ENCODE results near the gene GABPB2. TPM values are rescaled to one million over a fixed set of nuclear protein-coding genes. Genes with fewer than 3 reads are reported as not detected.

Gene GABPB2
- polyA plus RNA-seq, 2 donors, result 4.2 to 6.3 TPM

- H3K4me1 ChIP-seq (ENCODE audit: control insufficient read depth in 2 of 2, insufficient read depth in 2 of 2, low read length in 1 of 2), result no peaks in the 10 kb centered on the region
- no peak overlapping the region for H3K4me3 ChIP-seq (ENCODE audit: low read depth in 1 of 2, low read length in 2 of 2)
- no peaks in the 10 kb centered on the region for H3K9me3 ChIP-seq (ENCODE audit: control insufficient read depth in 2 of 2, insufficient read depth in 1 of 2, low read depth in 1 of 2, low read length in 1 of 2)
- H3K27me3 ChIP-seq (ENCODE audit: control insufficient read depth in 1 of 2, insufficient read depth in 2 of 2, low read length in 2 of 2), result no peaks in the 10 kb centered on the region
- H3K36me3 ChIP-seq (ENCODE audit: control insufficient read depth in 2 of 2, insufficient read depth in 2 of 2, low read length in 1 of 2), result no peaks in the 10 kb centered on the region
- WGBS, 2 donors, result 83 to 86% methylated on average over 6 of the region's 6 CpGs
- H3K27ac ChIP-seq (ENCODE audit: low read depth in 2 of 2, low read length in 1 of 2), result no peak overlapping the region
Measured at GRCh38 chr1:151128800-151129199, 58.2 kb downstream of the GABPB2 start.

- H3K27ac ChIP-seq (ENCODE audit: low read depth in 2 of 2, low read length in 1 of 2), result peak overlapping the region; percentile 2 to 81
- WGBS, 2 donors, result 6 to 9% methylated on average over 45 of the region's 45 CpGs
- no peaks in the 10 kb centered on the region for H3K27me3 ChIP-seq (ENCODE audit: control insufficient read depth in 1 of 2, insufficient read depth in 2 of 2, low read length in 2 of 2)
- peak overlapping the region; percentile 41 to 44 for H3K4me3 ChIP-seq (ENCODE audit: low read depth in 1 of 2, low read length in 2 of 2)
- no peaks in the 10 kb centered on the region for H3K9me3 ChIP-seq (ENCODE audit: control insufficient read depth in 2 of 2, insufficient read depth in 1 of 2, low read depth in 1 of 2, low read length in 1 of 2)
- no peaks in the 10 kb centered on the region for H3K4me1 ChIP-seq (ENCODE audit: control insufficient read depth in 2 of 2, insufficient read depth in 2 of 2, low read length in 1 of 2)
- H3K36me3 ChIP-seq (ENCODE audit: control insufficient read depth in 2 of 2, insufficient read depth in 2 of 2, low read length in 1 of 2), result no peaks in the 10 kb centered on the region
Measured at GRCh38 chr1:151130987-151131586, 60.5 kb downstream of the GABPB2 start.

GRCh38 chr1:151131701-151132334 is 61.3 kb downstream of the GABPB2 start:
- Histone ChIP-seq H3K4me1 (ENCODE audit: control insufficient read depth in 2 of 2, insufficient read depth in 2 of 2, low read length in 1 of 2) (no peaks in the 10 kb centered on the region), H3K36me3 (ENCODE audit: control insufficient read depth in 2 of 2, insufficient read depth in 2 of 2, low read length in 1 of 2) (no peaks in the 10 kb centered on the region), H3K27ac (ENCODE audit: low read depth in 2 of 2, low read length in 1 of 2) (peak overlapping the region in 1 of 2 donors; percentile 2), H3K9me3 (ENCODE audit: control insufficient read depth in 2 of 2, insufficient read depth in 1 of 2, low read depth in 1 of 2, low read length in 1 of 2) (no peaks in the 10 kb centered on the region), H3K4me3 (ENCODE audit: low read depth in 1 of 2, low read length in 2 of 2) (peak overlapping the region; percentile 41 to 44), H3K27me3 (ENCODE audit: control insufficient read depth in 1 of 2, insufficient read depth in 2 of 2, low read length in 2 of 2) (no peaks in the 10 kb centered on the region)
- WGBS, 2 donors, result 24 to 35% methylated on average over 39 of the region's 39 CpGs

- 53 to 57% methylated on average over 50 to 74 of the region's 74 CpGs for WGBS, 2 donors
- H3K4me1 ChIP-seq (ENCODE audit: control insufficient read depth in 2 of 2, insufficient read depth in 2 of 2, low read length in 1 of 2), result no peaks in the 10 kb centered on the region
- peak overlapping the region in 1 of 2 donors; percentile 44 for H3K4me3 ChIP-seq (ENCODE audit: low read depth in 1 of 2, low read length in 2 of 2)
- H3K27ac ChIP-seq (ENCODE audit: low read depth in 2 of 2, low read length in 1 of 2), result no peak overlapping the region
- H3K9me3 ChIP-seq (ENCODE audit: control insufficient read depth in 2 of 2, insufficient read depth in 1 of 2, low read depth in 1 of 2, low read length in 1 of 2), result no peaks in the 10 kb centered on the region
- H3K36me3 ChIP-seq (ENCODE audit: control insufficient read depth in 2 of 2, insufficient read depth in 2 of 2, low read length in 1 of 2), result no peaks in the 10 kb centered on the region
- no peaks in the 10 kb centered on the region for H3K27me3 ChIP-seq (ENCODE audit: control insufficient read depth in 1 of 2, insufficient read depth in 2 of 2, low read length in 2 of 2)
Measured at GRCh38 chr1:151132335-151133017, 61.9 kb downstream of the GABPB2 start.

GRCh38 chr1:151133018-151133806 is 62.7 kb downstream of the GABPB2 start:
- Histone ChIP-seq H3K9me3 (ENCODE audit: control insufficient read depth in 2 of 2, insufficient read depth in 1 of 2, low read depth in 1 of 2, low read length in 1 of 2) (no peaks in the 10 kb centered on the region), H3K4me3 (ENCODE audit: low read depth in 1 of 2, low read length in 2 of 2) (peak overlapping the region in 1 of 2 donors; percentile 44), H3K27ac (ENCODE audit: low read depth in 2 of 2, low read length in 1 of 2) (no peak overlapping the region), H3K36me3 (ENCODE audit: control insufficient read depth in 2 of 2, insufficient read depth in 2 of 2, low read length in 1 of 2) (no peaks in the 10 kb centered on the region), H3K4me1 (ENCODE audit: control insufficient read depth in 2 of 2, insufficient read depth in 2 of 2, low read length in 1 of 2) (no peaks in the 10 kb centered on the region), H3K27me3 (ENCODE audit: control insufficient read depth in 1 of 2, insufficient read depth in 2 of 2, low read length in 2 of 2) (no peaks in the 10 kb centered on the region)
- WGBS, 2 donors, result 71 to 77% methylated on average over 56 to 65 of the region's 65 CpGs

- no peaks in the 10 kb centered on the region for H3K36me3 ChIP-seq (ENCODE audit: control insufficient read depth in 2 of 2, insufficient read depth in 2 of 2, low read length in 1 of 2)
- 80% methylated on average over 3 of the region's 3 CpGs for WGBS, 2 donors
Measured at GRCh38 chr1:151134396-151134795, 63.8 kb downstream of the GABPB2 start.

GRCh38 chr1:151134991-151135390 is 64.4 kb downstream of the GABPB2 start:
- Histone ChIP-seq H3K27me3 (ENCODE audit: control insufficient read depth in 1 of 2, insufficient read depth in 2 of 2, low read length in 2 of 2) (no peaks in the 10 kb centered on the region), H3K4me1 (ENCODE audit: control insufficient read depth in 2 of 2, insufficient read depth in 2 of 2, low read length in 1 of 2) (no peaks in the 10 kb centered on the region), H3K9me3 (ENCODE audit: control insufficient read depth in 2 of 2, insufficient read depth in 1 of 2, low read depth in 1 of 2, low read length in 1 of 2) (no peaks in the 10 kb centered on the region), H3K36me3 (ENCODE audit: control insufficient read depth in 2 of 2, insufficient read depth in 2 of 2, low read length in 1 of 2) (peaks cover 0 to 1% of the 10 kb centered on the region in 2 donors), H3K27ac (ENCODE audit: low read depth in 2 of 2, low read length in 1 of 2) (no peak overlapping the region), H3K4me3 (ENCODE audit: low read depth in 1 of 2, low read length in 2 of 2) (no peak overlapping the region)
- 94 to 95% methylated on average over 7 of the region's 7 CpGs for WGBS, 2 donors

More at GRCh38 chr1:151134396-151134795, 63.8 kb downstream of the GABPB2 start:
- no peaks in the 10 kb centered on the region for H3K4me1 ChIP-seq (ENCODE audit: control insufficient read depth in 2 of 2, insufficient read depth in 2 of 2, low read length in 1 of 2)
- H3K27me3 ChIP-seq (ENCODE audit: control insufficient read depth in 1 of 2, insufficient read depth in 2 of 2, low read length in 2 of 2), result no peaks in the 10 kb centered on the region
- no peak overlapping the region for H3K27ac ChIP-seq (ENCODE audit: low read depth in 2 of 2, low read length in 1 of 2)
- no peaks in the 10 kb centered on the region for H3K9me3 ChIP-seq (ENCODE audit: control insufficient read depth in 2 of 2, insufficient read depth in 1 of 2, low read depth in 1 of 2, low read length in 1 of 2)
- no peak overlapping the region for H3K4me3 ChIP-seq (ENCODE audit: low read depth in 1 of 2, low read length in 2 of 2)

- H3K27ac ChIP-seq (ENCODE audit: low read depth in 2 of 2, low read length in 1 of 2), result no peak overlapping the region
- no peaks in the 10 kb centered on the region for H3K4me1 ChIP-seq (ENCODE audit: control insufficient read depth in 2 of 2, insufficient read depth in 2 of 2, low read length in 1 of 2)
- 87 to 91% methylated on average over 12 of the region's 12 CpGs for WGBS, 2 donors
- no peaks in the 10 kb centered on the region for H3K9me3 ChIP-seq (ENCODE audit: control insufficient read depth in 2 of 2, insufficient read depth in 1 of 2, low read depth in 1 of 2, low read length in 1 of 2)
- H3K27me3 ChIP-seq (ENCODE audit: control insufficient read depth in 1 of 2, insufficient read depth in 2 of 2, low read length in 2 of 2), result no peaks in the 10 kb centered on the region
- peaks cover 0 to 1% of the 10 kb centered on the region in 2 donors for H3K36me3 ChIP-seq (ENCODE audit: control insufficient read depth in 2 of 2, insufficient read depth in 2 of 2, low read length in 1 of 2)
- no peak overlapping the region for H3K4me3 ChIP-seq (ENCODE audit: low read depth in 1 of 2, low read length in 2 of 2)
Measured at GRCh38 chr1:151135433-151136385, 65.1 kb downstream of the GABPB2 start.
